GM20000 (cell line): ENCODE measurements around the gene SMARCA2.

ENCODE experiments used
- DNase-seq: peaks from one replicate; pipeline ENCODE4 v3.0.0; 2012; ENCODE audit warnings: low spot score
- TF ChIP-seq, protein P1 (sequence below): IDR thresholded peaks from 2 replicates; pipeline ENCODE4 v1.5.1; 2012; ENCODE audit warnings: mild to moderate bottlenecking, control low read depth; ENCODE audit errors: extremely low read depth, missing control alignments

The SMARCA2 gene

DNA sequence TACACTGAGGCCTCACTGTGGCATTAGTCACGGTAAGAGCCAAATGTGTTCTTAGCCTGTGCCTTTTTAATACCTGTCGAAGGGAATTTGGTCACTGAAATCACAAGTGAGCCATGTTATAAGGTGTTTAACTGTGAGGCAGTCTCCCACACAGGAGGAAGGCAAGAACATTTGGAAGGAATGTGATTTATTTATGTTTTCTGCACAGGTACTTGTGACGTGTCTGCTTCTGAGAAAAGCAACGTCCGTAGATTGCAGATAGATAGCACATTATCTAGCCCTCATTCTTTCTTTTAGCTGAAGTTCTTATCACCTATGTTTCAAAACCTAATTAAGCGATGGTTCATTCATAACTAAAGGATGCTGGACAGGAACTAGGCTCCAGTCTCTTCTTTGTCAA lies 19.0 kb upstream of the SMARCA2 start:
- TF ChIP-seq, protein P1, sequence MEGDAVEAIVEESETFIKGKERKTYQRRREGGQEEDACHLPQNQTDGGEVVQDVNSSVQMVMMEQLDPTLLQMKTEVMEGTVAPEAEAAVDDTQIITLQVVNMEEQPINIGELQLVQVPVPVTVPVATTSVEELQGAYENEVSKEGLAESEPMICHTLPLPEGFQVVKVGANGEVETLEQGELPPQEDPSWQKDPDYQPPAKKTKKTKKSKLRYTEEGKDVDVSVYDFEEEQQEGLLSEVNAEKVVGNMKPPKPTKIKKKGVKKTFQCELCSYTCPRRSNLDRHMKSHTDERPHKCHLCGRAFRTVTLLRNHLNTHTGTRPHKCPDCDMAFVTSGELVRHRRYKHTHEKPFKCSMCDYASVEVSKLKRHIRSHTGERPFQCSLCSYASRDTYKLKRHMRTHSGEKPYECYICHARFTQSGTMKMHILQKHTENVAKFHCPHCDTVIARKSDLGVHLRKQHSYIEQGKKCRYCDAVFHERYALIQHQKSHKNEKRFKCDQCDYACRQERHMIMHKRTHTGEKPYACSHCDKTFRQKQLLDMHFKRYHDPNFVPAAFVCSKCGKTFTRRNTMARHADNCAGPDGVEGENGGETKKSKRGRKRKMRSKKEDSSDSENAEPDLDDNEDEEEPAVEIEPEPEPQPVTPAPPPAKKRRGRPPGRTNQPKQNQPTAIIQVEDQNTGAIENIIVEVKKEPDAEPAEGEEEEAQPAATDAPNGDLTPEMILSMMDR, result no peak
- no peak for DNase-seq

DNA sequence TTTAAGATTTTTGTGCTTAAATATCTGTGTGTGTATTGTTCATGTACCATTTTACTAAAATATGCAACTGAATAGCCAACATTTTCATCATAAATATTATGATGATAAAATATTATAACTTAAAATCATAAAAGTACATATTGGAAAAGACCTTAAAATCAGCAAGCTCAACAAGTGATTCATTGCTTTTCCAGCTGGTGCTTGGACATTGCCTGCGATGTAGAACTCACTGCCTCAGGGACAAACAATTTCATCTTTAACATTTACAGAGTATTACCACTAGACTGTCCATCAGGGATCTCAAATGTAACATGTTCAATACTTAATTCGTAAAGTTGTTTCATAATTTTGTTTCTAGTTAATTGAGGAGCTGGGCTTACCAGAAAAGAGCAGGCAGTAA lies 17.5 kb upstream of the SMARCA2 start:
- no peak for DNase-seq
- TF ChIP-seq, protein P1, result no peak

DNA sequence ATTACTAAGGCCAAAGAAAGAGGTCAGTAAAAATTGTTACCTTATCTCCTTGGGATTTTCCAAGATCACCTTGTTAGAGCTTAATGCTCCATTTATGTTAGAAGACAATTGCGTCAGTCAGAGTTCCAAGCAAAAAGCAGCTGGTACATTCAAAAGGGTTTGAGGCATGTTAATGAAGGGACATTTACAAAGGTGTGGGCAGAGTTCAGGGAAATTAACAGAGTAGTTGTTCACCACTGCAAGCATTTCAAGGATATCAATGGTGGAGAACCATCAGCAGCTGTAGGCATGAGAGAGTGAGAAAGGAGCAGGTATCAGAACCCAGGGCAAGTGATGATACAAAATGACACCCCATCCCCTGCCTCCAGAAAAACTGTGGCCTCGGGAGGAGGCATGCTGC lies 17.0 kb upstream of the SMARCA2 start:
- TF ChIP-seq, protein P1, result no peak
- DNase-seq, result no peak

DNA sequence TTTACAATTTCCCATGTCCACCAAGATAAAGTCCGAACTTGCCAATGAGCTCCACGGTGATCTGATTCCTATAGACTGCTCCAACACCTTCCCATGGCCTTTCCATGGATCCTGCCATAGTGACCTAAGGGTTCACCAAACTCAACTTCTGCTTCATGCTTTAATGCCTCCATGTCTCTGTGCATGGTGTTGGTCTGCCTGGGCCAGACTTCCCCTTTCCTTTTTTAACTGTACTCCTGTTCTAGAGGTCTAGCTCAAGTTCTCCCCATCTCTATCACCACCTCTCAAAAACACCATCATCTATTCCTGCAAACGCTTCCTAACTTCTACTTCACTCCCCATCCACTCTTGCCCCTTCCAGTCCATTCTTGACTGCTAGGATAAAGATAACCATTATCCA lies 14.8 kb upstream of the SMARCA2 start:
- no peak for DNase-seq
- TF ChIP-seq, protein P1, result no peak

DNA sequence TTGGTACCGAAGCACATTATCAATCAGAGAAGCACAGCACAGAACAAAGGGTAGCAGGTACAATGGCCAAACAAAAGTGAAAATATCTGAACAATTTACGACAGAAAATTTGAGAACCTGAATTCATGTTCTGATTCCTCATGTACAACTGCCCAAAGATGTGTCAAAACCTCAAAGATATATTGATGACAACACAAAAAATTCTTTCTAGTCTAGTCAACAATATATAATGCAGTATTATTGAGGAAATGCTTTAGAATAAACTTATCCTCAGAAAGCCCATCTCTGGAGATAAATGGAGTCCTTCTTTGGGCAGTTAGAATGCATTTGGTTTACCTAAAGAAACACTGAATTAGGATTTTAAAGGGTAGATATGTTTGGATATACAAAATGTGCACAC lies 6.8 kb upstream of the SMARCA2 start:
- no peak for DNase-seq
- TF ChIP-seq, protein P1, result no peak

DNA sequence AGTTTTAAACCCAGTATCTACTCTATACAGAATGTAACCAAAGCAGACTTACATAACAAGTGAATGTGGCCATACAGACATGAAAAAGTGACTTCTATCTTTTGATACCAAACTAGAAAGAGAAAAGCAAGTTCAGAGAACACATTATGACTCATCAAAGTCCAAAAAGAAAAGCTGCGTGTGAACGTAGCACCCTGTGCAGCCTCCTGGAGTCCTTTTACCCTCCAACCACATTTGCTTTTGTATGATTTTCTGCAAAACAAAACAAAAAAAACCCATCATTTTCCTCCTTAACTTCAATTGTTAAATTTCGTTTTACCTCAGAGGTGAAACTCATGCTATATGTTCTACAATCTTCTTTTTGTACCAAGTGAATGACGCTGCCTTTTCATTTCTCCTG lies 2.8 kb upstream of the SMARCA2 start:
- DNase-seq, result peak; percentile 55
- TF ChIP-seq, protein P1, result no peak

DNA sequence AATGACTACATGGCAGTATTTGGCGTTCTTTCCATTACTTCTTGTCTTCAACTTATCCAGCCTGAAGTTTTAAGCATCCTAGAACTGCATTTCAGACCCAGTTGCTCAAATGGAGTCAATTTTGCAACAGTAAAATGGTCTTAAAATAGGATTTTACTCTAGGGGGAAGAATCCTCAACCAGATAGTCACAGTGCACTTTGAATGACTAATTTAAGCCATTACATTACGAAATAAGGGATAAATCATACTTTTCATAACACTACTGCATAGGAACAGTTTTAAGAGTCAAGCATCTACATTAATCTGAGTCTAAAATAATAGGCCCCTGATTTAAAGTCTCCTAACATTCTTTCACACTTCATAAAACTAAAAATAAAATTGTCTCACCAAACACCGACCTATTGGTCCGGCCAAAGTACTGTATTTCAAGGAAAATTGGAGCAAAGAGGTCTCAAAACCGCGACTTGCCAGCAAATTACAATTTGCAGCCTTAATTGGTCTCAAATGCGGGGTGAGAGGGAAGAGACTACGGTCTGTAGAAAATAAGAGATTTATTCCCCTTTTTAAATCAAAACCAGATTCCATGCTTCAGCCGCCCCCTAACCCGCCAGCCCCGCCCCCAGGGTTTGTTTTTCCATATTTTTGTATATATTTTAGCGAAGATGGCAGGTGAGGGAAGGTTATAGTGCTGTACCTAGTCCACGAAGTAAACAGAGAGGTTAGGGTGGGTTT lies 1.2 kb upstream of the SMARCA2 start:
- no peak for DNase-seq
- TF ChIP-seq, protein P1, result no peak
